AG04450 (cell line): Measurements from ENCODE around the gene DBNL. TPM values are rescaled to one million over a fixed set of nuclear protein-coding genes. Genes with fewer than 3 reads are reported as not detected.

ENCODE experiments used
- CTCF ChIA-PET: fragments of 300-600, 350-600 bp; formaldehyde crosslinking; extraction: SDS; loops from one replicate; lab custom pipeline; 2022; ENCODE audit warnings: antibody characterized with exemption, inconsistent platforms; lab: Charles Lee
- POLR2A ChIA-PET: fragments of 350-600 bp; formaldehyde crosslinking; extraction: SDS; loops from one replicate; lab custom pipeline; 2021; ENCODE audit warnings: antibody characterized with exemption, inconsistent platforms; lab: Yijun Ruan, JAX
- DNase-seq: peaks from one replicate; pipeline ENCODE4 v3.0.0-alpha.2; 2011; ENCODE audit warnings: low read depth, low spot score
- H3K27ac ChIP-seq: one replicate; pipeline ENCODE4 v1.5.1; 2012; ENCODE audit warnings: low read depth, low read length, control low read depth
- H3K27me3 ChIP-seq: one replicate; pipeline ENCODE4 v1.6.0; 2012; ENCODE audit warnings: low read length; ENCODE audit not compliant: control insufficient read depth, insufficient read depth
- H3K4me3 ChIP-seq: 2 replicates; pipeline ENCODE4 v1.5.1; 2011; ENCODE audit warnings: mild to moderate bottlenecking, low read depth, low read length, control low read depth
- H3K9me3 ChIP-seq: 2 replicates; pipeline ENCODE4 v1.5.1; 2012; ENCODE audit warnings: low read length; ENCODE audit not compliant: control insufficient read depth, insufficient read depth
- CTCF ChIP-seq: IDR thresholded peaks from 2 replicates; pipeline ENCODE4 v1.5.1; 2011; ENCODE audit warnings: low read depth, low read length, control low read depth, inconsistent platforms
- polyA plus RNA-seq: library from polyadenylated mRNA; depleted of rRNA; stranded (reverse); fragments of >200 nt; gene quantifications from 2 replicates; pipeline ENCODE4 v1.2.3, GENCODE V29; 2011

DBNL gene
- polyA plus RNA-seq, 1 experiment: 76.1 TPM

- ChIA-PET CTCF (interaction anchor here (0.9 to 1.6 kb wide), 2 partner anchors 129 to 130 kb away, joined by 3 to 4 read pairs; no protein-coding TSS in a partner anchor), POLR2A (interaction anchor here (0.8 to 1.4 kb wide), 5 partner anchors 23 to 133 kb away, joined by 3 to 4 read pairs (median 3); partner anchors contain the start of genes DBNL and YKT6)
- Histone ChIP-seq H3K9me3 (no peaks in the 10 kb centered on the region), H3K4me3 (no peak overlapping the region), H3K27me3 (peaks cover 8% of the 10 kb centered on the region), H3K27ac (no peak overlapping the region)
- no peak for DNase-seq
- TF ChIP-seq CTCF: no peak
Measured at GRCh38 chr7:44067064-44067951, 22.8 kb downstream of the DBNL start.

- ChIA-PET CTCF (interaction anchor here (0.9 to 1.6 kb wide), 3 partner anchors 48 to 130 kb away, joined by 3 to 4 read pairs (median 4); no protein-coding TSS in a partner anchor), POLR2A (interaction anchor here (0.7 to 1.2 kb wide), 3 partner anchors 55 to 130 kb away, joined by 3 read pairs; no protein-coding TSS in a partner anchor)
Measured at GRCh38 chr7:44068054-44068453, 23.6 kb downstream of the DBNL start.

DNA sequence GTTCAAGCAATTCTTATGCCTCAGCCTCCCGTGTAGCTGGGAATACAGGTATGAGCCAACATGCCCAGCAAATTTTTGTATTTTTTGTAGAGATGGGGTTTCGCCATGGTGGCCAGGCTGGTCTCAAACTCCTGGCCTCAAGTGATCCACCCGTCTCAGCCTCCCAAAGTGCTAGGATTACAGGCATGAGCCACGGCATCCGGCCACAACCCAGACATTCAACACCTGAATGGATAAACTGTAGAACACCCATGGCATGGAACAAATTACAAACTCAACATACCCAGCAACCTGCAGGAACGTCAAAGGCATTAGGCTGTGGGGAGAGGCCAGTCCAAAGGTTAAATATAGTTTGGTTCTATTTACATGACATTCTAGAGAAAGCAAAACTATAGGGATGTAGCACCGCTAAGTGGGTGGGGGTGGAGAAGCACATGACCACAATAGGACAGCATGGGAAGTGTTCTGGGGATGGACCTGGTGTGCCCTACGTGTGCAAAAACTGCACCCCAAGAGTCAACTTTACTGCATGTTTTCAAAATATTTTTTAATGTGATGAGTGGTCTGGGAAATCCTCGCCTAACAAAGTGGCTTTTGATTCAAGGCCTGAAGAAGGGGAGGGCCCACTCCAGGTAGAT, 27.3 kb downstream of the DBNL start:
- no peak overlapping the region for H3K4me3 ChIP-seq
- TF ChIP-seq CTCF: no peak
- H3K9me3 ChIP-seq: no peaks in the 10 kb centered on the region
- ChIA-PET POLR2A (interaction anchor here (1.4 kb wide), 1 partner anchor 17 kb away, joined by 4 read pairs; no protein-coding TSS in a partner anchor), CTCF (interaction anchor here (0.7 to 3.8 kb wide), 6 partner anchors 50 to 143 kb away, joined by 3 to 39 read pairs (median 6); partner anchors contain the start of gene YKT6)
- H3K27ac ChIP-seq: peak overlapping the region; percentile 31
- no peaks in the 10 kb centered on the region for H3K27me3 ChIP-seq
- DNase-seq: no peak

More at GRCh38 chr7:44068054-44068453, 23.6 kb downstream of the DBNL start:
- H3K4me3 ChIP-seq: no peak overlapping the region
- no peak overlapping the region for H3K27ac ChIP-seq
- no peak for TF ChIP-seq CTCF
- DNase-seq: no peak
- peaks cover 8% of the 10 kb centered on the region for H3K27me3 ChIP-seq
- H3K9me3 ChIP-seq: no peaks in the 10 kb centered on the region

GRCh38 chr7:44072364-44073231, 28.1 kb downstream of the DBNL start:
- TF ChIP-seq CTCF: peak; percentile 95
- no peaks in the 10 kb centered on the region for H3K27me3 ChIP-seq
- no peak overlapping the region for H3K4me3 ChIP-seq
- DNase-seq: peak; percentile 61
- ChIA-PET CTCF (interaction anchor here (0.6 to 3.8 kb wide), 8 partner anchors 29 to 319 kb away, joined by 3 to 39 read pairs (median 6); partner anchors contain the start of gene YKT6), POLR2A (interaction anchor here (0.6 to 1.4 kb wide), 2 partner anchors 16 to 123 kb away, joined by 3 to 4 read pairs; no protein-coding TSS in a partner anchor)
- H3K9me3 ChIP-seq: no peaks in the 10 kb centered on the region
- peak overlapping the region; percentile 31 for H3K27ac ChIP-seq
